Keratinocyte (primary cell): ENCODE data around the gene HIF1A. TPM values are rescaled to one million over a fixed set of nuclear protein-coding genes. Genes with fewer than 3 reads are reported as not detected.

Source experiments
- DNase-seq: peaks from one replicate; pipeline ENCODE4 v3.0.0-alpha.2; 2011; ENCODE audit warnings: low read depth, missing footprints, low spot score
- FAIRE-seq: peaks from 2 replicates; lab custom pipeline; 2011; peaks lifted over from hg19 to GRCh38; lab: Jason Lieb, UNC
- H2AFZ ChIP-seq: 2 replicates; pipeline ENCODE4 v1.6.0; 2012; ENCODE audit warnings: low read length, control low read depth, inconsistent platforms; ENCODE audit not compliant: control insufficient read depth
- H3K27ac ChIP-seq: 2 replicates; pipeline ENCODE4 v1.5.1; 2011; ENCODE audit warnings: low read length; ENCODE audit not compliant: control insufficient read depth, insufficient read depth
- H3K27me3 ChIP-seq: 3 replicates; pipeline ENCODE4 v1.6.0; 2011; ENCODE audit warnings: low read length; ENCODE audit not compliant: control insufficient read depth, insufficient read depth; ENCODE audit errors: extremely low read depth
- H3K36me3 ChIP-seq, 2 experiments: 2 replicates in 1 of 2; 3 replicates in 1 of 2; pipeline ENCODE4 v1.5.1; 2011; ENCODE audit warnings: low read length in 2 of 2, mild to moderate bottlenecking in 1 of 2; ENCODE audit not compliant: control insufficient read depth in 2 of 2, insufficient read depth in 2 of 2; ENCODE audit errors: extremely low read depth in 1 of 2
- H3K4me1 ChIP-seq: 3 replicates; pipeline ENCODE4 v1.5.1; 2011; ENCODE audit warnings: low read length; ENCODE audit not compliant: control insufficient read depth, insufficient read depth; ENCODE audit errors: extremely low read depth
- H3K4me2 ChIP-seq: 3 replicates; pipeline ENCODE4 v1.6.0; 2011; ENCODE audit warnings: low read depth, low read length; ENCODE audit not compliant: control insufficient read depth, insufficient read depth; ENCODE audit errors: extremely low read depth
- H3K4me3 ChIP-seq, 3 experiments: fragments of 200-600 bp in 1 of 3; sonication (generic) in 1 of 3; 2 replicates in 2 of 3; 3 replicates in 1 of 3; pipeline ENCODE4 v1.5.1; 2011 to 2016; ENCODE audit warnings: low read length in 3 of 3, mild to moderate bottlenecking in 3 of 3, control low read depth in 2 of 3, inconsistent platforms in 1 of 3, low read depth in 1 of 3, mixed read lengths in 1 of 3, mixed run types in 1 of 3, moderate library complexity in 1 of 3; ENCODE audit not compliant: control insufficient read depth in 2 of 3, insufficient read depth in 2 of 3; ENCODE audit errors: extremely low read depth in 1 of 3
- H3K79me2 ChIP-seq: 2 replicates; pipeline ENCODE4 v1.6.0; 2012; ENCODE audit warnings: low read length; ENCODE audit not compliant: control insufficient read depth, insufficient read depth
- H3K9ac ChIP-seq: 3 replicates; pipeline ENCODE4 v1.6.0; 2011; ENCODE audit warnings: low read length; ENCODE audit not compliant: control insufficient read depth, insufficient read depth; ENCODE audit errors: extremely low read depth
- H3K9me1 ChIP-seq: 3 replicates; pipeline ENCODE4 v1.6.0; 2011; ENCODE audit warnings: low read length; ENCODE audit not compliant: control insufficient read depth, insufficient read depth; ENCODE audit errors: extremely low read depth
- H3K9me3 ChIP-seq: 2 replicates; pipeline ENCODE4 v1.5.1; 2012; ENCODE audit warnings: low read depth, low read length; ENCODE audit not compliant: control insufficient read depth
- H4K20me1 ChIP-seq: 3 replicates; pipeline ENCODE4 v1.6.0; 2011; ENCODE audit warnings: low read length; ENCODE audit not compliant: control insufficient read depth, insufficient read depth; ENCODE audit errors: extremely low read depth
- CTCF ChIP-seq, 3 experiments: IDR thresholded peaks in 1 of 3; conservative IDR thresholded peaks in 1 of 3; optimal IDR thresholded peaks in 1 of 3; 2 replicates in 2 of 3; 3 replicates in 1 of 3; pipeline versions ENCODE3 to v1.5.1; 2011; ENCODE audit warnings: low read length in 3 of 3, mild to moderate bottlenecking in 3 of 3, moderate library complexity in 2 of 3, control low read depth in 1 of 3, inconsistent platforms in 1 of 3; ENCODE audit not compliant: insufficient read depth in 2 of 3; ENCODE audit errors: extremely low read depth in 1 of 3
- EZH2 ChIP-seq: IDR thresholded peaks from one replicate; pipeline ENCODE4 v1.6.1; 2012; ENCODE audit warnings: inconsistent platforms, mild to moderate bottlenecking, low read length, moderate library complexity
- dilution Hi-C: fragments of 300-500 bp; cut with MboI; formaldehyde crosslinking; loops from one replicate; pipeline ENCODE4 v1.7.0; 2020; ENCODE audit warnings: low sequenced_read_pairs; ENCODE audit not compliant: extremely low pct_ligation_motif_present
- polyA plus RNA-seq, 5 experiments: library from polyadenylated mRNA; depleted of rRNA in 3 of 5; stranded (reverse) in 3 of 5; stranded (forward) in 1 of 5; unstranded in 1 of 5; fragments of >200 nt; gene quantifications; 1 replicate in 1 of 5; 2 replicates in 3 of 5; 3 replicates in 1 of 5; pipeline versions ENCODE4 v1.2.1 to v1.2.3, GENCODE V29; 2011 to 2012; ENCODE audit warnings: missing spikeins in 2 of 5, low read depth in 1 of 5, low replicate concordance in 1 of 5

Gene HIF1A
- polyA plus RNA-seq, 1 donor (not counting 4 experiments of a cell fraction or from before 2014, with no cell fraction given): 202 TPM

DNA sequence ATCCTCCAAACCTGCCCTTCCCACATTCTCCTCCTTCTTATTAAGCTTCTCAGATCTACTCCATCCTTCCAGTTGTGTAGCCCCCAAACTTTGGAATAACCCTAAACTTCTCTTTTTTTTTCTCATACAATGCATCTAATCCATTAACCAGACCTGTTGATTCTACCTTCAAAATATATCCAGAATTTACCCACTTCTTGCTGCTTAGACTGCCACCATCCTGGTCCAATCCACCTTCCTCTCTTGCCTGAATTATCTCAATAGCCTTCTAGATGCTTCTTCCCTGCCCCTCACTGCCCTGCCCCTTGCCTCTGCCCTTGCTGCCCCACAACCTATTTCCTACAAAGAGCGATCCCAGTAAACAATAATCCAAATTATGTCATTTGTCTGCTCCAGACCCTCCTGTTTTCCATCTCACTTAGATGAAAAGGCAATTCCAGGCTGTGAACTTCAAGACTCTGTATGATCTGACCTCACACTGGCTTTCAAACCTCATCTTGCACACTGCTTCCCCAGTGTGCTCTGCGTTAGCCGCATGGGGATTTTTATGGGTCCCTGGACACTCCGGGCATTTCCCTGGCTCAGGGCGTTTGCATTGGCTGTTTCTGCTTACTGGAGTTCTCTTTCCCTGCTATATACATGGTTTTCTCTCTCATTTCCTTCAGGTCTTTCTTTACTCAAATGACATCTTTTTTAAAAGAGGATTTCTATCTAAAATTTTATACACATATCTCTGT is 42.6 kb upstream of the HIF1A start:
- no peak overlapping the region for H3K9ac ChIP-seq
- no peaks in the 10 kb centered on the region for H3K9me3 ChIP-seq
- no peaks in the 10 kb centered on the region for H3K36me3 ChIP-seq
- no peak for FAIRE-seq
- H3K9me1 ChIP-seq: no peaks in the 10 kb centered on the region
- dilution Hi-C loops: no loop called here
- H3K4me2 ChIP-seq: no peak overlapping the region
- H3K79me2 ChIP-seq: no peaks in the 10 kb centered on the region
- no peak overlapping the region for H3K4me3 ChIP-seq
- no peaks in the 10 kb centered on the region for H3K27me3 ChIP-seq
- H2AFZ ChIP-seq: no peak overlapping the region
- DNase-seq: no peak
- H4K20me1 ChIP-seq: no peaks in the 10 kb centered on the region
- H3K27ac ChIP-seq: no peak overlapping the region
- TF ChIP-seq CTCF (optimal IDR thresholded peaks at IDR 0.05 in 1 of 3, IDR thresholded peaks at IDR 0.05 in 1 of 3, conservative IDR thresholded peaks at IDR 0.05 in 1 of 3; ENCODE audit: extremely low read depth in 1 of 3, insufficient read depth in 2 of 3, low read length in 3 of 3): no peak
- TF ChIP-seq EZH2: no peak
- peaks cover 20% of the 10 kb centered on the region for H3K4me1 ChIP-seq

DNA sequence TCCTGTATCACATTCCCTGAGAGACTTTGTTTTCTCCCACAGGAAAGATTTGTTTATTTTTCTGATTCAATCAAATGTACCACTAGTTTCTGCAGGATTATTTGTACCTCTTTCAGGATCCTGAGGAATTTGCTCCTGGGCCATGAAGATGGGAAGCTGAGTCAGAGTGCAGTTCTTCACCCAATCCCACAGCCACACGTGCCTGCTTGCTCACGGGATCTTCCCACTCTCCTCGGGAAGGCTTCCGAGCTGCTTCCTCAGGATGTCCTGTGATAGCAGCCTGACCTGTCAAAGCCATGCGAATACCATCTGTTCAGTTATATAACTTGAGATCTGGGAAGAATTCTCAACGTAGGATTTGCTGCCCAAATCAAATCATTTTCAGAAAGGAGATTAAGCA is 41.8 kb upstream of the HIF1A start:
- no peaks in the 10 kb centered on the region for H3K9me3 ChIP-seq
- dilution Hi-C loops: no loop called here
- H3K9ac ChIP-seq: no peak overlapping the region
- H3K36me3 ChIP-seq: no peaks in the 10 kb centered on the region
- H3K4me3 ChIP-seq: no peak overlapping the region
- H3K79me2 ChIP-seq: no peaks in the 10 kb centered on the region
- H3K4me1 ChIP-seq: peaks cover 14% of the 10 kb centered on the region
- no peak overlapping the region for H2AFZ ChIP-seq
- H3K27ac ChIP-seq: no peak overlapping the region
- peak; percentile 87 for FAIRE-seq
- H3K4me2 ChIP-seq: peak overlapping the region; percentile 50
- no peaks in the 10 kb centered on the region for H4K20me1 ChIP-seq
- H3K9me1 ChIP-seq: no peaks in the 10 kb centered on the region
- TF ChIP-seq EZH2 (no peak), CTCF (optimal IDR thresholded peaks at IDR 0.05 in 1 of 3, IDR thresholded peaks at IDR 0.05 in 1 of 3, conservative IDR thresholded peaks at IDR 0.05 in 1 of 3; ENCODE audit: extremely low read depth in 1 of 3, insufficient read depth in 2 of 3, low read length in 3 of 3) (no peak)
- DNase-seq: no peak
- H3K27me3 ChIP-seq: no peaks in the 10 kb centered on the region
